Brain pericyte (primary cell): ENCODE results near the gene AKNA.
"Not testable (repeated sequence)": the region's sequence is repeated elsewhere in the genome, so short reads cannot be mapped to it uniquely, and the experiment has no call there.

Experiments
- DNase-seq: peaks from one replicate; pipeline ENCODE4 v3.0.0-alpha.2; 2012; ENCODE audit warnings: low read depth, low spot score

The AKNA gene

GRCh38 chr9:114341152-114341830 lies 46.5 kb downstream of the AKNA start:
- no peak for DNase-seq

GRCh38 chr9:114339130-114339908 lies 48.5 kb downstream of the AKNA start:
- DNase-seq: no peak

- DNase-seq: no peak
These were observed 49.6 kb downstream of the AKNA start for GRCh38 chr9:114338187-114338586.

- no peak for DNase-seq
These were observed 50.9 kb downstream of the AKNA start for GRCh38 chr9:114336699-114337395.

- DNase-seq: no peak
These were observed 51.6 kb downstream of the AKNA start for GRCh38 chr9:114336157-114336556.

- DNase-seq: no peak
These were observed 52.0 kb downstream of the AKNA start for GRCh38 chr9:114335745-114336144.

- DNase-seq: no peak
These were observed 53.3 kb downstream of the AKNA start for GRCh38 chr9:114334490-114334889.

- DNase-seq: not testable (repeated sequence)
These were observed 54.1 kb downstream of the AKNA start for GRCh38 chr9:114333718-114334117.

GRCh38 chr9:114332474-114333040 lies 55.2 kb downstream of the AKNA start:
- DNase-seq: not testable (repeated sequence)

GRCh38 chr9:114331229-114332195 lies 56.3 kb downstream of the AKNA start:
- not testable (repeated sequence) for DNase-seq

- DNase-seq: no peak
These were observed 57.1 kb downstream of the AKNA start for GRCh38 chr9:114330636-114331035.

GRCh38 chr9:114329625-114330022 lies 58.2 kb downstream of the AKNA start, which contains the start of gene ORM2:
TSS of gene ORM2 (plus strand) at chr9:114329869. CDS start at chr9:114329905, 36 bp downstream.
- DNase-seq: not testable (repeated sequence)

GRCh38 chr9:114328937-114329624 lies 58.7 kb downstream of the AKNA start:
- not testable (repeated sequence) for DNase-seq

GRCh38 chr9:114328357-114328820 lies 59.4 kb downstream of the AKNA start:
- DNase-seq: not testable (repeated sequence)

- no peak for DNase-seq
These were observed 60.0 kb downstream of the AKNA start for GRCh38 chr9:114327749-114328148.

GRCh38 chr9:114325684-114326254 lies 62.0 kb downstream of the AKNA start:
- not testable (repeated sequence) for DNase-seq

GRCh38 chr9:114324965-114325364 lies 62.8 kb downstream of the AKNA start:
- DNase-seq: not testable (repeated sequence)

GRCh38 chr9:114324492-114324891 lies 63.3 kb downstream of the AKNA start:
- DNase-seq: no peak

GRCh38 chr9:114323849-114324248 lies 63.9 kb downstream of the AKNA start:
- DNase-seq: not testable (repeated sequence)
